Measurements from ENCODE around the gene DZIP1L.

DNA sequence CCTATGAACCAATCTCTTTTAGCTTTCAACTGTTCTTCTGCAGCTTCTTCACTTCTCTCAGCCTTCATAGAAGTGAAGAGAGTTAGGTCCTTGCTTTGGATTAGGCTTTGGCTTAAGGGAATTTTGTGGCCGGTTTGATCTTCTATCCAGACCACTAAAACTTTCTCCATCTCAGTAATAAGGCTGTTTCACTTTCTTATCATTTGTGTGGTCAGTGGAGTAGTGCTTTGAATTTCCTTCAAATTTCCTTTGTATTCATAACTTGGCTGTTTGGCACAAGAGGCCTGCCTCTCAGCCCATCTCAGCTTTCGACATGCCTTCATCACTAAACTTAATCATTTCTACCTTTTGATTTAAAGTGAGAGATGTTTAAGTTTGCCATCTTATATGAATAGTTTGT is 21.7 kb downstream of the DZIP1L start:
- TF ChIP-seq NR4A1 (CRISPR knock-in tag; IDR thresholded peaks at IDR 0.05) (no peak), NR4A1 (tag; IDR thresholded peaks at IDR 0.05) (no peak), ZNF274 (IDR thresholded peaks at IDR 0.05; ENCODE audit: borderline replicate concordance, low read depth, low read length) (no peak), CEBPB (tag; IDR thresholded peaks at IDR 0.05) (no peak), SMARCE1 (IDR thresholded peaks at IDR 0.05) (no peak), GTF2F1 (IDR thresholded peaks at IDR 0.05; ENCODE audit: low read depth, low read length) (no peak), TCF3 (CRISPR knock-in tag; IDR thresholded peaks at IDR 0.05) (no peak), HDAC2 (IDR thresholded peaks at IDR 0.05) (no peak), TGIF2 (CRISPR knock-in tag; IDR thresholded peaks at IDR 0.05) (no peak), EZH2 (IDR thresholded peaks at IDR 0.05; ENCODE audit: borderline replicate concordance, low read depth, low read length) (no peak), NFRKB (IDR thresholded peaks at IDR 0.05; ENCODE audit: low read depth) (no peak)
- TF ChIP-seq, protein P1, sequence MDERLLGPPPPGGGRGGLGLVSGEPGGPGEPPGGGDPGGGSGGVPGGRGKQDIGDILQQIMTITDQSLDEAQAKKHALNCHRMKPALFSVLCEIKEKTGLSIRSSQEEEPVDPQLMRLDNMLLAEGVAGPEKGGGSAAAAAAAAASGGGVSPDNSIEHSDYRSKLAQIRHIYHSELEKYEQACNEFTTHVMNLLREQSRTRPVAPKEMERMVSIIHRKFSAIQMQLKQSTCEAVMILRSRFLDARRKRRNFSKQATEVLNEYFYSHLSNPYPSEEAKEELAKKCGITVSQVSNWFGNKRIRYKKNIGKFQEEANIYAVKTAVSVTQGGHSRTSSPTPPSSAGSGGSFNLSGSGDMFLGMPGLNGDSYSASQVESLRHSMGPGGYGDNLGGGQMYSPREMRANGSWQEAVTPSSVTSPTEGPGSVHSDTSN (CRISPR knock-in tag; IDR thresholded peaks at IDR 0.05; ENCODE audit: low read depth): no peak
- TF ChIP-seq, protein P1 (tag; conservative IDR thresholded peaks at IDR 0.05; ENCODE audit: low read depth): no peak

Data from K562 (cell line).